Fibroblast of the conjunctiva (primary cell): ENCODE measurements around the gene DROSHA.

ENCODE experiments used
- DNase-seq: peaks from one replicate; pipeline ENCODE4 v3.0.0-alpha.2; 2010; ENCODE audit warnings: low read depth

The DROSHA gene

DNA sequence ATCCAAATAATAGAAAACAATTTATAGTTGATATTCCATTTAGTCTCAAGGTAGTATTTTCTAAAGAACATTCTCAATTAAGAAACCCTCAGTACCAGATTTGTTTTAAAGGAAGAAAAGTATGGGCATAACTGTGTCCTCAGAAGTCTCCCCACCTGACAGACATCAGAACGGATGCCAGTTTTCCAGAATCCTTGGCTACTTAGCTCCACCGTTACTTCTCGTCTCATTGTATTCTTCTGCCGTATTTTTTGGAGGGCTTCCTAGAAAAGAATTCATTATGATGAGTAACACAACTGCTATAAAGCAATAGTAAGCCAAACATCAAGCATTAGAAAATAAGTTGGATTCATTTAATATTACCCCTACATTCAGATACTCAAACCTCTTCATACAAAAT, 67.8 kb downstream of the DROSHA start:
- no peak for DNase-seq

DNA sequence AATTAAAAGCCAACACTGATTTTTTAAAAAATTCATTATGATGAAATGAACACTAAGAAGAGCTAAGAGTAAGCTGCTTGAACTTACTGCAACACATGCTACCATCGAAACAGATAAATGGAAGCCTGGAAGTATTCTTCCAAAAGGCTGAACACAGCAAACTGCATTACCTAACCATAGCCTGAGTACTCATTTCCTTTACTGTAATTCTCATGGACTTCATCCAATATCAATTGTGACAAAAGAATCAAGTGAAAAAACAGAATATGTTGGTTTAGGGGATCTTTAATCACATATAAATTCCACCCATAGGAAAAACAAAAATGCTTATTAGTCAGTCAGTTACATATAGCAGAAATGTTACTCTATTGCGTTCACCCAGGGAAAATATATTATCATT, 68.5 kb downstream of the DROSHA start:
- no peak for DNase-seq

DNA sequence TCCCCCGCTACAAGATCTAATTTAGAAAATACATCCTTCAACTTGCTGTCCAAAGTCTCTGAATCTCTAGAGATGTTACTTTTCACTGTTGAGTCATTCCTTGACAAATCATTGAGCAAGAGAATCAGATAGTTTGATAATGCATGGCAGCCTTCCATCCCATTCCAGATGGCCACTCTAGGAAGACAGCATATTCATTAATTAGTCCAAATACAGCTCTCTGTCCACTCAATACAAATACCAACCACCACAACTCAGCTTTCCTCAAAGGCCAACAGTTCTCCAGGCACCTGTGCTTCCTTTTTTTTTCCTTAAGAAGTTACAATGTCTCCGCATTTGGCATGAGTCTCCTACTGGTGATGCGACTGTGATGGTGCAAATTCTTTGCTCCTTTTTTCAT, 72.3 kb downstream of the DROSHA start:
- DNase-seq, result no peak

DNA sequence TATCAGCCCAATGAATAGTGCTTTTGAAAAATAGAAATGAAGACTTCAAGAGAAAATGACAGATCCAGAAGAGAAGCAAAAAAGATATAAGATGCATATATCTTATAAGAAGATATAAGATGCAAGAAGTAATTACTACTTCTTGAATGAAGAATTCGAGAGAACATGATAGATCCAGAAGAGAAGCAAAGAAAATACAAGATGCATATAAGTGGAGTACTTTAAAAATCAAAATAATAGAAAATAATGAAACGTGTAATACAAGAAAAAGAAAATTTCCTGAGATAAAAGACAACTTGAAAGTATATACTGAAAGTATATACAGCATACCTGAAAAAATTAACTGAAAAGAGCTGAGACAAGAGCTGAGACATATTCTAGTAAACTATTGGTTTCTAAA, 76.7 kb downstream of the DROSHA start:
- DNase-seq, result no peak

DNA sequence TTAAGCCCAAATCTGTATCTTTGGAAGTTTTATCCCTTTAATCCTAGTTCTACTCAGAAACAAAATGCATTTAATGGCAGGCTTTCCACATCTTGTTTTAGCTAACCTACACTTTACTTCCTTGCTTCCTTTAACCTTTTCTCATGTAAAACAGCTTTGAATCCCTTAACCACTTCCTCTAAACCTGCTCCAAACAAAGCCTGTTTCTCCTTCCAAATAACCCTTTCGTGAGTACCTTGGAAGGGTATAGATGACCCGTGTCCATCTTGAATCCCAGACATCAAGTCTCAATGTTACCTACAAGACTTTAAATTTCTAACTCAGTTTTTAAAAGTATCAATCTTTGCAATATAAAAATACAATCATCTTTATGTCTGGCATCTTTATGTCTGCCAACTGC, 78.4 kb downstream of the DROSHA start:
- no peak for DNase-seq

DNA sequence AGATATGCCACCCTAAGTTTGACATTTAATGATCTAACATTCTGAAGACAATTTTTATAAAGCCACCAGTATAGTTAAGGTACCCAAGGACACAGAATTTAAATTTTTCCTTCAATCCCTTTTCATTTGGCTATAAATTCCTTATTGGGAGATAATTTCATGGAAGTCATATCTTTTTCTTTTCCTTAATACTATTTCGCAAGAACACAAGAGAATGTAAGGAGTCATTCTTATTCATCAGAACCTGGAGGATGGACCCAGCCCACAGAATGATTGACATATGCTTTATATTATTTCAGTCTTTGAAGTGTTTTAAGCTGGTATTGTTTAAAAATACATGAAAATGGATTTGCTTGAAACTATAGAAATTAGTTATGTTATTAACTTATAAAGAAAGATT, 79.6 kb downstream of the DROSHA start:
- no peak for DNase-seq

DNA sequence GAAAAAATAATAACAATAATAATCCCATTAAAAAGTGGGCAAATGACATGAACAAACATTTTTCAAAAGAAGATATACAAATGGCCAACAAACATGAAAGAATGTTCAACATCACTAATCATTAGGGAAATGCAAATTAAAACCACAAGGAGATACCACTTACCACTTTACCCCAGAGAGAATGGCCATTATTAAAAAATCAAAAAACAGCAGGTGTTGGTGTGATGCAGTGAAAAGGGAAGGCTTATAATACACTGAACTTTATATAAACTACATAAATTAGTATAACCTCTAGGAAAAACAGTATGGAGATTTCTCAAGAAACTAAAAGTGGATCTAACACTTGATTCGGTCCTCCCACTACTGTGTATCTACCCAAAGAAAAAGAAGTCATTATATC, 81.9 kb downstream of the DROSHA start:
- no peak for DNase-seq

DNA sequence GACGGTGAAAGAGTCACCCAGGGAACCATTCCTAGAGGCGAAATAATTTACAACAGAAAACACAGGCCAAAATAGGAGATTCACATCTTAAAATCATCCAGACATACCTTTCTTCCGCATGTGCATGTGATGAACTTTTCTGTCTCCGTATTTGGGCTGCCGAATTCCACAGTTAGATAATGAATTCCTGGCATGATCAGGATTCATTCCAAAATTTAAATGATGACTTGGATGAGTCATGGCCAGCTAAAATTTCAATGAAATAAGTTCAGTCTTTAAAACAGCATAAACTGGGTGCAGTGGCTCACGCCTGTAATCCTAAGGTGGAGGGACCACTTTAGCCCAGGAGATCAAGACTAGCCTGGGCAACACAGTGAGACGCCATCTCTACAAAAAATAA, 82.7 kb downstream of the DROSHA start:
- no peak for DNase-seq

DNA sequence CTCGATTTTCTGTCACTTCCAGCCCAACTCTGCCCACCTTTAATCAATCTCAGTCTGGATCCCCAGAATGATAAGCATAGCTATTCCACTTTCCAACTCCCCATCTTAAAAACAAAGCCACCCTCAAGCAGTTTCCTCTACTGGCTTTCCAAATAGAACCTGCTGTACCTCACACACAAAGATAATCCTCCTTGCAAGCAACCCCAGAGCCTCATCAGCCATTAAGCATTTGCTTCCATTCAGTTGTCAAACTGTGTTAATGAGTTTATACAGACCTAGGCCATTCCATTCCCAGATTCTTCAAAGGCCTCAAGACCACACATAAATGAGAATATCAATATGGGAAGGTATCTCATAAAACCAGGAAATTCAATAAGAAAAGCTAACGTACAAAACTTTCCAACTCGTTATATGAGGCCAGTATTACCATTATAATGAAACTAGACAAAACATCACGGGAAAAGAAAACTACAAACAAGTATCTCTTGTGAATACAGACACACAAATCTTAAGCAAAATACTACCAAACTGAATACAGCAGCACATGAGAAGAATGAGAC, 86.8 kb downstream of the DROSHA start:
- DNase-seq, result no peak

DNA sequence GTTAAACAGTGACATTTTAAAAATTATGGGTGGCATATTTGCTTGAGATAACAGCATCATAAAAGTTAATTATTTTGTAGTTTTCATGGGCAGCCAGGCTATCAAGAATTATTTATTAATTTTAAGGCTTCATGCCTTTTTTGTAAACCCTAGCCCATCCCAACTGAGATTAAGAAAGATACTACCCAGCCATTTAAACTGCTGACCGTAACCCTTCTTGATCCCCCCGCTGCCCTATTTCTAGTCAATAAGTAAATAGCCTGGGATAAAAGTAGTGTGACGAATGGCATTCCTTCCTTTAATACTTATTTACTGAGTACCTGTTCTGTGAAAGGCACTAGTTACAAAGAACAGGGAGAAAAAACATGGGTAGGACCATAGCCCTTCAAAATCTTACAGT, 88.3 kb downstream of the DROSHA start:
- DNase-seq, result no peak

DNA sequence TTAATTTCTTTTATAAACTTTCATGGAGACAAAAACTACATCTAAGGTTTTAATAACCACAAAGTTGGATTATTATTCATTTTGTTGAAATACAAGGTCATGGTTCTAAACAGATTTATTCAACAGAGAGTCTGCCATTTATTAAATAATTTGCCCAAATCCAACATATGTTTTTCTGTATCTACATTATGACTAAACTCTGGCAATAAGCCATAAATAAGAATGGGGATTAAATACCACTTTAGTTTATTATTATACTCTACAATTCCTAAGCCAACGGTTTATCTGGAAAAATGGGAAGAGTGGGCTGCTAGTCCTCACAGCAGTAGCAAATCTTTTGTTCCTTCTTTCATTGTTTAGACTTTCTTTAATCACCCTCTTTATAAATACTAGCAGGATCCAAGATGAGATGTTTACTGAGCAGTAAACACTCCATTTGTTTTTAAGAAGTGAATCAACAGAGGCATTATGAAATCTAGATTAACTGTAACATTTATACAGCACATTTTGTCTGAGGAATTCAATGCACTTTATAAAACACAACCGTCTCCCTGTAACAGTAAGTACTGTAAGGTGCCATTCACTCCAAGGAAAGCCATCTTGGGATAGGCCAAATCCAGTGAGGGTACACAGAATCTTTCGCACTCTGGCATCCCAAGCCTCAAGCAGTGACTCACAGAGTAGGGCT, 89.7 kb downstream of the DROSHA start:
- DNase-seq, result peak; percentile 13

DNA sequence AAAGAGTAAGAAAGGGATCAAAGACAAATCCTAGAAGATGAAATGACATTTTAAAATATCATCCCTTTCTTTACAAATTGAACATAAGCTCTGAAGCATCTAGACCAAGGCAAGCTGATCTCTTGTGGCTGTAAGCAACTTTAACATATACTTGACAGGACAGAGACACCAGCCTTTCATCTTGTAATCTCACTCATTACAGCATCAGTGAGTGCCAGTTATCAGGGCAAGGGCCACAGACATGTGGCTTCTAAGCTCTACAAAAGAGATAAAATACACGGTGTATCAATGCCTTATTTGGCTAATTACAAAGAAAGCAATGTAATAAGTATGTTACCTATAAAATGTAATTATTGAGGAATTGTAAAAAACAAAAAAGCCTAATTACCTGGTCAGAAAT, 95.0 kb downstream of the DROSHA start:
- no peak for DNase-seq

DNA sequence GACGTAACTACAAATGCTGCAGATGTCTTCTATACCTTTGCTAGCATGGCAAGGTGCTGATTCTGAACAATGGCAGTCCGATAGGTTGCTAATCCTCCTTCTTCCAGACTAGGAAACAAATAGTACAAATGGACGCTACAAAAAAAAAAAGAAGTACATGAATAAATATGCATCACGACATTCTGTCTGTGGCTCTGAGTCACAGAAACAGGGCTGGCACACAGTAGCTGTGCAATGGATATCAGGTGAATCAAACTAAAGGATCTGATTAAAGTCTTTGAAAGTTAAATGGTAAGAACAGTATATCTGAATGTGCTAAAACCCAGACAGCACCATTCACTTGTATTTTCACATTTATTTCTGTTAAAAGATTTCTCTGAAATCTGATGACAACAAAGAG, 96.2 kb downstream of the DROSHA start:
- no peak for DNase-seq

DNA sequence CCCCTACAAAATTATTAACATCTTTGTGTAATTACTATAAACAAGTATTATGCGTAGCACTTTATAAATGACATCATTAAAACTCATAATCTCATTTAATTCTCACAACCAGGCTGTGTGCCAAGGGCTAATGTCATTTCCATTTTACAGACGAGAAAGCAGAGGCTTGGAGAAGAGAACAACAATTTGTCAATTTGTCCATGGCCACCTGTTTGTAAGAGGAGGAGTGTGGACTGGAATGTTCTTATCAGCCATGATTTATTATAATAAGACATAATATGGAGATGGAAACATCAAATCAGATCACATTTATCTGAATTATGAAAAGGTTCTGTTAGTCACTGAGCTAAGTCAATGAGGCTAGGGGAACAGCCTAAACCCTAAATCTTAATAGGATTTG, 97.0 kb downstream of the DROSHA start:
- DNase-seq, result no peak

DNA sequence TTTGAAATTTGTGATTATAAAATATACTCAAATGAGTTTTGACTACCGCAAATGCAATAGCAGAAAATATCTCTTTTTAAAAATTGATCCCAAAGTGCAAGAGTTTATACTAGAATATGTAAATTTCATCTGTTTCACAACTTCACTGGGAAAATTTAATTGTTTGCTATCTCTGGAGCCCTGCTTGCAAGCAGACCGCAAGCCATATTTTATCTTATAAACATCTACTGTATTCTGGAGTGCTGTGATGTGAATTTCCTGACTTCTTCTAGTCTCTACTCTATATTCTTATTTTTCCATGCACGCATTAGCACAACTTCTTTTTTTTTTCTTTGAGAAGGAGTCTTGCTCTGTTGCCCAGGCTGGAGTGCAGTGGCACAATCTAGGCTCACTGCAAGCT, 98.7 kb downstream of the DROSHA start:
- no peak for DNase-seq

DNA sequence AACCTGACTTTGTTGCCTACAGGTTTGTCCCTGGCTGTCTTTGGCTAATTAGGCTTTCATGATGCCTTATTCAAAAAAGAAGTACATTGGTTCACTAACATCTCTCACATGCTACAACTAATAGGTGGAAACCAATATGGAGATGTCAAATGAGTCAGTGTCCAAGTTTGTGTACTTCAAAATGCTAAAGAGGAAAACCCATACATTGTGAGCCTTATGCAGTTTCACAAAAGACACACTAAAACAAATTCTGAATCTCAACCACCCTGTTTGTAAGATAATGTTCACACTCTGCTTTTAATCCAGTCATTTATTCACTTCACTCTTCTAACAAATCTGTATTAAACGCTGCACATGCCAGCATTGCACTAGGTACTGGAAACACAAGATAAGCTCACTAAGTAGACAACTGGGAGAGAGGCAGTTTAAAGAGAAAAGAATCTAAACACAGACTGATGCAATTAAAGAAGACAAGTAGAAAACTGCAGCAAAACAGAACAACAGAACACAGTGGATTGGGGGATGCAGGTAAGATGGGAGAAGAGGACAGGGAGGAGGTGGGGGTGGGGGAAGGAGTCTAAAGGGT, 104.1 kb downstream of the DROSHA start:
- DNase-seq, result no peak

DNA sequence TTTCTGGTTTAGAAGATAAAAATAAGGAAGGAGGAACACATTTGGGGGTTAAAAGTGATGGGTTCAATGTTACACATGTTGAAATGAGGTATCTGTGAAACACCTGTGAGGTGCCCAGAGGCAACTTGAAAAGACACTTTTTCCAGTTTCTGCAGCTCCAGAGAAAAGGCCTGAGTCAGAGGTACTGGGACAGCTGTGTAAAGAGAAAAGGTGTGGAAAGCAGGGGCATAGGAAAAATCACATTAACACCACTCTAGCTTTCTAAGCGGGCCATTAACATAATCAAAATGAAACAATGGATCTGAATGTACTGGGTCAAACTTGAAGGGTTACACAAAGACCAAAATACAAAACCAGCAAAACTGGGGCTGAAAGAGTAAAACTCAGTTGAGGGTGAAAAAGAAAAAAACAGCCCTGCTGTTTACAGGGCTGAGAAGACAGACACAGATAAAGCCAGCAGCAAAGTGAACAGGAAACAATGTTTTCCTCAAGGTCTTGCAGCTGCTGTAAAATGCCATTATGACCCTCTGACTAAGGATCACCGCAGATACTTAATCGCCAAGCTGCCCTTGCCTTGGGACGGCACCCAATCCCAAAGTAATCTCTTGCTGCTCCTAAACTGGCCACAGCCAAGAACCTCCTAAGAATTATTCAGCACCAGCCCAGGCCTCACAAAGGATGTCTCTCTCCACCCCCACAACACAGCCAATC, 104.7 kb downstream of the DROSHA start:
- no peak for DNase-seq

DNA sequence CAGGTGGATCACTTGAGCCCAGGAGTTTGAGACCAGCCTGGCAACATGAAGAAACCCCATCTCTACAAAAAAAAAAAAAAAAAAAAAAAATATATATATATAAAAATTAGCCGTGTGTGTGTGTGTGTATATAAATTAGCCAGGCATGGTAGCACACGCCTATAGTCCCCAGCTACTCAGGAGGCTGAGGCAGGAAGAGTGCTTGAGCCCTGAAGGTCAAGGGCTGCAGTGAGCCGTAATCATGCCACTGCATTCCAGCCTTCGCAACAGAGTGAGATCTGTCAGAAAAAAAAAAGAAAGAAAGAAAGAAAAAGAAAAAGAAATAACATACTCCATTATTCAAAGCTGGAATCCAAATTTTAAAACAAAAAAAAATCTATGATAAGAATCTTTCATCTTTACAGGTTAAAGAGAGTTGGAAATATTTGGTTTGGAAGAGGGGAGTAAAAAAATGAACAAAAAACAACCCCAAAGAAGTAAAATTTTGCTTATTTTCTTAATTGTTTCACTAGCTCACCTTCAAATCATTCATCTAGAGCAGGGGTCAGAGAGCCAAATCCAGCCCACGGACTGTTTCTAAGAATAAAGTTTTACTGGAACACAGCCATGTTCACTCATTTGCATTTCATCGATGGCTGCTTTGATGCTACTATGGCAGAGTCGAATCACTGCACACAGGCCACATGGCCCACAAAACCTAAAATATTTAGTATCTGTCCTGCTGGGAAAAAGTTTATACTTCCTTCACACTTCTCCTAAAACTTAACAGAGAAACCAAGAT, 109.9 kb downstream of the DROSHA start:
- DNase-seq, result no peak

DNA sequence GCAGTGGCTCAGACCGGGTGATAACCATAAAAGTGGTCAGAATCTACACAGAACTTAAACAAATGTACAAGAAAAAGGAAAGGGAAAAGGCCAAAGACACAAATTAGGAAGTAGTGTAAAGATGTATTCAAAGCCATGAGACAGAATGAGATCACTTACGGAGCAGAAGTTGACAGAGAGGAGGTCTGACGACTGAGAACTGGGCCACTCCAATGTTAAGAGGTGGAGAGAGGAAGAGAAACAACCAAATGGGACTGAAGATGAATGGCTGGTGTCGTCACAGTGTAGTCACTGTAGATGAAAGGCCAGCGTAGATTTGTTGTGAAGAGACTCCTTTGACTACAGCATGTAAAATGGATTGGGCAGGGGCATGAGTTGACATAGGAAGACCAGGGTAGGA, 114.4 kb downstream of the DROSHA start:
- DNase-seq, result no peak

DNA sequence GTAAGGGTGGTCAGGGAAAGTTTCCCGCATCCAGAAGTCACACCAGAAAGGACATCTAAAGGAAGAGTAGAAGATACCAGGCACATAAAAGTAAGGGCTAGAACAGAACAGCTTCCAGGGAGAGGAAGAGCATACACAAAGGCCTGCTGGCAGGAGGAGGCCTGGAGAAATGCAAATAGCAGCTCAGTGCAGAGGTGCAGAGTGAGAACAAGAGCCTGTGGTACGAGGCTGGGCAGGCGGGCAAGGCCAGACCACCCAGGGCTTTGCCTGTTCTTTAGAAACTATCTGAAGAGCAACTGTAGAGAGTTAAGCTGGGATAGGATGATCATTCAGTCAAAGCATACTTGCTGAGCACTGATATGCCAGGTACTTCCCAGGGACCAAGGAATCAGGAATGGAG, 115.3 kb downstream of the DROSHA start:
- no peak for DNase-seq

DNA sequence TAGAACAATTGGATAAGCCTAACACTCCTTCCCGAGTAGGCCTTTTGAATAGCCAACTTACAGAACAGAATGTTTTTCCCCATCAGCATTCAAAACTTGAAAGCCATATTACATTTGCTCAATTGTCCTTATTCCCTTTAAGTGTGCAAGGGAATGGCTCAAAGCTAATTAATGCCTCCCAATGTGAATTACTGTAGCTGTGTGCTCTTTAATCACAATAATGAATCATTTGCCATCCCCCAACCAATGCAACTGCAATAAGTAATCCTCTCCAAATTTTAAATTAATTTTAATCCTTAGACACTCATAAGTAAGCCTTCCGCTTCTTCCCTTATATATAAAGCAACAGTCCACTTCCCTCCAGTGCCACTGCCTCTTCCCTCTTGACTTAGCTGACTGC, 115.9 kb downstream of the DROSHA start:
- no peak for DNase-seq
